Measurements from ENCODE around the gene FLT4.
"Not testable (repeated sequence)": the region's sequence is repeated elsewhere in the genome, so short reads cannot be mapped to it uniquely, and the experiment has no call there.

The FLT4 gene

GRCh38 chr5:180669661-180670060, 20.3 kb upstream of the FLT4 start:
- no peak for DNase-seq

- DNase-seq = no peak
These were observed 19.6 kb upstream of the FLT4 start for GRCh38 chr5:180668835-180669596.

- no peak for DNase-seq
These were observed 17.4 kb upstream of the FLT4 start for GRCh38 chr5:180666812-180667211.

- DNase-seq = no peak
These were observed 16.4 kb upstream of the FLT4 start for GRCh38 chr5:180665682-180666404.

GRCh38 chr5:180658774-180659564, 9.6 kb upstream of the FLT4 start:
- no peak for DNase-seq

GRCh38 chr5:180655243-180655642, 5.8 kb upstream of the FLT4 start:
- DNase-seq = not testable (repeated sequence)

GRCh38 chr5:180652771-180653170, 3.4 kb upstream of the FLT4 start:
- DNase-seq = no peak

GRCh38 chr5:180652346-180652745, 2.9 kb upstream of the FLT4 start:
- no peak for DNase-seq

GRCh38 chr5:180648658-180649296, 623 bp downstream of the FLT4 start:
- no peak for DNase-seq

- DNase-seq = no peak
These were observed 1.4 kb downstream of the FLT4 start for GRCh38 chr5:180647941-180648500.

- DNase-seq = no peak
These were observed 1.9 kb downstream of the FLT4 start for GRCh38 chr5:180647465-180647864.

GRCh38 chr5:180646963-180647305, 2.5 kb downstream of the FLT4 start:
- no peak for DNase-seq

GRCh38 chr5:180646289-180646962, 3.0 kb downstream of the FLT4 start:
- DNase-seq = no peak

GRCh38 chr5:180645274-180646204, 3.9 kb downstream of the FLT4 start:
- DNase-seq = no peak

- no peak for DNase-seq
These were observed 4.6 kb downstream of the FLT4 start for GRCh38 chr5:180644825-180645273.

GRCh38 chr5:180644129-180644824, 5.1 kb downstream of the FLT4 start:
- no peak for DNase-seq

GRCh38 chr5:180643191-180643851, 6.1 kb downstream of the FLT4 start:
- DNase-seq = no peak

- DNase-seq = no peak
These were observed 6.6 kb downstream of the FLT4 start for GRCh38 chr5:180642779-180643178.

GRCh38 chr5:180642181-180642775, 7.1 kb downstream of the FLT4 start:
- DNase-seq = no peak

GRCh38 chr5:180641566-180641900, 7.9 kb downstream of the FLT4 start:
- DNase-seq = no peak

All from NCI-H1105 treated with DMSO at 0.1 percent for 48 hours (cell line).